ENCODE measurements around the gene SNED1. TPM values are rescaled to one million over a fixed set of nuclear protein-coding genes. Genes with fewer than 3 reads are reported as not detected.

Gene SNED1
- total RNA-seq = 1 to 10 TPM in 1 of 2 donors, under 1 TPM in 1; 0.66 to 4.5 TPM
- 0.96 TPM for polyA plus RNA-seq (2013, experiment 1 of 2)
- 0.25 TPM for polyA plus RNA-seq (2013, experiment 2 of 2)
- long read RNA-seq, experiment 1 = 0 reads
- long read RNA-seq, experiment 2 = 0 reads
- long read RNA-seq, experiment 3, partial matches to known transcripts = 1 of 2 reads
- long read RNA-seq, experiment 3, other reads (novel, unspliced or antisense) = 1 of 2 reads
- long read RNA-seq, experiment 4, partial matches to known transcripts = 0 of 1 reads
- long read RNA-seq, experiment 4, other reads (novel, unspliced or antisense) = 1 of 1 reads

GRCh38 chr2:240997856-240998705, at the start of gene SNED1:
TSS of gene SNED1 (plus strand) at chr2:240998618. CDS start at chr2:240998838, 220 bp downstream.
- peak within 1 kb of the TSS; percentile 38 for H3K4me3 Mint-ChIP-seq
- Histone ChIP-seq H3K36me3 (ENCODE audit: control insufficient read depth, insufficient read depth, low read length) (no peaks in the 10 kb centered on the region), H3K27ac (ENCODE audit: low read depth, low read length) (no peak within 1 kb of the TSS), H3K4me1 (ENCODE audit: control insufficient read depth, insufficient read depth, low read length) (no peaks in the 10 kb centered on the region), H3K9ac (ENCODE audit: extremely low read depth, low read length, poor library complexity, severe bottlenecking) (peak within 1 kb of the TSS; percentile 55), H3K4me3 (ENCODE audit: low read length) (peak within 1 kb of the TSS; percentile 73), H3K9me3 (ENCODE audit: control insufficient read depth, low read length) (no peaks in the 10 kb centered on the region), H3K27me3 (ENCODE audit: control insufficient read depth, insufficient read depth, low read length, poor library complexity, severe bottlenecking) (peaks cover 48% of the 10 kb centered on the region)
- H3K27ac Mint-ChIP-seq = no peak within 1 kb of the TSS
- H3K4me1 Mint-ChIP-seq = peaks cover 1% of the 10 kb centered on the region
- no peak for TF ChIP-seq CTCF (conservative IDR thresholded peaks at IDR 0.05)
- H3K27me3 Mint-ChIP-seq (ENCODE audit: insufficient read depth) = peaks cover 34% of the 10 kb centered on the region
- H3K36me3 Mint-ChIP-seq (ENCODE audit: low read depth) = no peaks in the 10 kb centered on the region
- H3K9me3 Mint-ChIP-seq = peaks cover under 1% of the 10 kb centered on the region
- 8 to 20% methylated on average over 15 to 61 of the region's 61 CpGs for WGBS, 2 experiments (ENCODE audit: insufficient coverage in 1 of 2, insufficient read length in 1 of 2)
- DNase-seq = peak; percentile 95

GRCh38 chr2:240948905-240949790, 49.3 kb upstream of the SNED1 start:
- Mint-ChIP-seq H3K9me3 (no peaks in the 10 kb centered on the region), H3K36me3 (ENCODE audit: low read depth) (no peaks in the 10 kb centered on the region), H3K27ac (no peak overlapping the region), H3K4me3 (no peak overlapping the region), H3K4me1 (peaks cover 6% of the 10 kb centered on the region), H3K27me3 (ENCODE audit: insufficient read depth) (no peaks in the 10 kb centered on the region)
- Histone ChIP-seq H3K27me3 (ENCODE audit: control insufficient read depth, insufficient read depth, low read length, poor library complexity, severe bottlenecking) (no peaks in the 10 kb centered on the region), H3K9me3 (ENCODE audit: control insufficient read depth, low read length) (no peaks in the 10 kb centered on the region), H3K4me1 (ENCODE audit: control insufficient read depth, insufficient read depth, low read length) (no peaks in the 10 kb centered on the region), H3K27ac (ENCODE audit: low read depth, low read length) (no peak overlapping the region), H3K9ac (ENCODE audit: extremely low read depth, low read length, poor library complexity, severe bottlenecking) (no peak overlapping the region), H3K4me3 (ENCODE audit: low read length) (no peak overlapping the region), H3K36me3 (ENCODE audit: control insufficient read depth, insufficient read depth, low read length) (no peaks in the 10 kb centered on the region)
- DNase-seq = peak; percentile 38
- no peak for TF ChIP-seq CTCF (conservative IDR thresholded peaks at IDR 0.05)
- 83 to 89% methylated on average over 19 to 23 of the region's 23 CpGs for WGBS, 2 experiments (ENCODE audit: insufficient coverage in 1 of 2, insufficient read length in 1 of 2)
